Spleen (tissue), 11 donors: Measurements from ENCODE around the gene TAF3. TPM values are rescaled to one million over a fixed set of nuclear protein-coding genes. Genes with fewer than 3 reads are reported as not detected.

Experiments used
- DNase-seq: peaks from one replicate; pipeline ENCODE4 v3.0.0-alpha.2; 2020
- H3K27ac ChIP-seq, 8 donors: fragments of 200-600 bp; sonication (generic) in 7 of 8; 1 replicate in 4 of 8; 2 replicates in 4 of 8; pipeline versions ENCODE4 v1.5.0 to v1.8.0; 2016 to 2021; ENCODE audit warnings: inconsistent platforms in 4 of 8, mild to moderate bottlenecking in 4 of 8, moderate library complexity in 1 of 8
- H3K27me3 ChIP-seq, 7 donors: fragments of 200-600 bp; sonication (generic) in 6 of 7; replicated peaks in 1 of 7; 1 replicate in 4 of 7; 2 replicates in 3 of 7; pipeline versions ENCODE4 v1.5.0 to v1.8.0; 2016 to 2021; ENCODE audit warnings: inconsistent platforms in 3 of 7, mild to moderate bottlenecking in 1 of 7
- H3K36me3 ChIP-seq, 6 donors: fragments of 200-600 bp; sonication (generic) in 5 of 6; 1 replicate in 4 of 6; 2 replicates in 2 of 6; pipeline versions ENCODE4 v1.5.0 to v1.8.0; 2016 to 2021; ENCODE audit warnings: inconsistent platforms in 2 of 6
- H3K4me1 ChIP-seq, 6 donors: fragments of 200-600 bp; sonication (generic) in 5 of 6; 1 replicate in 3 of 6; 2 replicates in 3 of 6; pipeline versions ENCODE4 v1.5.0 to v1.8.0; 2016 to 2021; ENCODE audit warnings: inconsistent platforms in 3 of 6
- H3K4me3 ChIP-seq, 8 donors: fragments of 200-600 bp; sonication (generic) in 7 of 8; 1 replicate in 4 of 8; 2 replicates in 4 of 8; pipeline versions ENCODE4 v1.5.0 to v1.8.0; 2016 to 2021; ENCODE audit warnings: inconsistent platforms in 4 of 8, mild to moderate bottlenecking in 4 of 8, moderate library complexity in 2 of 8
- H3K9me3 ChIP-seq, 8 donors: fragments of 200-600 bp; sonication (generic) in 7 of 8; 1 replicate in 4 of 8; 2 replicates in 4 of 8; pipeline versions ENCODE4 v1.5.0 to v1.8.0; 2016 to 2021; ENCODE audit warnings: inconsistent platforms in 4 of 8
- POLR2A ChIP-seq, 3 donors: fragments of 450-650 bp; IDR thresholded peaks; one replicate each; pipeline ENCODE4 v1.5.1; 2017; ENCODE audit warnings: antibody characterized with exemption in 3 of 3, mild to moderate bottlenecking in 1 of 3
- POLR2AphosphoS5 ChIP-seq, 3 donors: sonication (generic); formaldehyde crosslinking; IDR thresholded peaks; one replicate each; pipeline ENCODE4 v1.5.1; 2017; ENCODE audit warnings: antibody characterized with exemption in 3 of 3
- WGBS, 5 donors: extraction: QIAGEN DNeasy Blood & Tissue Kit in 3 of 5; methylation state at CpG; one replicate each; pipeline versions ENCODE4 v1.1.5 to v1.1.7; 2013 to 2018; 5-methylcytosine and 5-hydroxymethylcytosine counted together
- intact Hi-C: fragments of 100-400 bp; cut with DNase I; formaldehyde crosslinking; loops from one replicate; pipeline ENCODE4 v1.15.0; 2023; ENCODE audit warnings: low total_unique reads
- polyA plus RNA-seq, 3 donors: library from polyadenylated mRNA; stranded (reverse); fragments of 200-250 nt; gene quantifications; one replicate each; pipeline ENCODE4 v1.2.1, GENCODE V29; 2013
- total RNA-seq, 7 donors: library from RNA; depleted of rRNA in 3 of 7; stranded (reverse); fragments of >200 nt in 3 of 7; fragmentation: NEBNext Ultra II Directional in 4 of 7; extraction: Animal tissue kit (Norgen Biotek cat#: 25700) in 4 of 7; gene quantifications; one replicate each; pipeline versions ENCODE4 v1.1.0 to v1.2.1, GENCODE V29; 2016 to 2021
- TF ChIP-seq, protein P1 (sequence below), 11 experiments: fragments of 200-600 bp in 7 of 11; fragments of 450-650 bp in 4 of 11; sonication (generic) in 4 of 11; IDR thresholded peaks in 8 of 11; conservative IDR thresholded peaks in 3 of 11; 1 replicate in 7 of 11; 2 replicates in 4 of 11; pipeline versions ENCODE4 v1.4.0 to v1.8.0; 2016 to 2021; ENCODE audit warnings: antibody characterized with exemption in 11 of 11, inconsistent platforms in 4 of 11, mild to moderate bottlenecking in 1 of 11
- donor health status: healthy with polysubstance abuse.
- donor health status: DM: no; HTN: no; CAD: no; lungs with moderate emphysema.
- donor health status: DM: no; HTN: no; CAD: no.
- donor health status: Bipolar disorder and iron deficiency.
- donor health status: healthy.
- donor health status: DM: no; HTN: no; CAD: no.
- donor health status: DM: yes; HTN: yes; CAD: no.

Gene TAF3
- total and polyA plus RNA-seq, 10 donors = 2.7 to 13.0 (median 9.8) TPM

- Histone ChIP-seq H3K36me3 (peaks cover 0 to 8% (median 0%) of the 10 kb centered on the region in 6 donors), H3K27me3 (no peaks in the 10 kb centered on the region)
- WGBS, 5 donors = 87 to 93% (median 90%) methylated on average over 11 of the region's 11 CpGs
These were observed 127.3 kb downstream of the TAF3 start for GRCh38 chr10:7945469-7946187.

DNA sequence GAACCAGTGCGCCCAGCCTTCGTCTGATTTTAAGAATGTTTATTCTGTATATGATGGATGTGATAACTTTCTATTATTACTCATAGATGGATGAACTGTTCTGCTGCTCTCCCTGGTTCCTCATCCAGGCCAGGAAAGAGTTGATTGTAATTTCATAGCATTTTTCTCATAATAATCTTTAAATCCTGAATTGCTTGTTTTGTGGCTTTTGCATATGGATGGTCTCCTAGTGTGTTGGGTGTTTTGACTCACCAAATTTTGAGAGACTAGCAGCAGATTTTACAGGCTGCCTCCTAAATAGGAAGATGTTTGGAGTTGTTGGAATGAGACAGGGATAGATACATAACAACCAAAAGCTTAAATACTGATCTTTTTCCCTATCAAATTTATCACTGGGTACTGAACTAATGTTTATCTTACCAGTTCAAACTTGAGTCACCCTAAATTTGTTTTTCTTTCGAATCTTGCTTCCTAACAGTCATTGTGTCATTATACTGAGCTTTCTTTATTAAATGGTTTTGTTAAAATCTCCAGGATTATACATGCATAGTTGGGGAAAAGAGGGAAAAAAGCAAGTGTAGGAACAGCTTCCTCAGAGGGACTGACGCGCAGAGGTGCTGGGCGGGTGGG lies 130.2 kb downstream of the TAF3 start:
- DNase-seq = no peak
- TF ChIP-seq, protein P1, sequence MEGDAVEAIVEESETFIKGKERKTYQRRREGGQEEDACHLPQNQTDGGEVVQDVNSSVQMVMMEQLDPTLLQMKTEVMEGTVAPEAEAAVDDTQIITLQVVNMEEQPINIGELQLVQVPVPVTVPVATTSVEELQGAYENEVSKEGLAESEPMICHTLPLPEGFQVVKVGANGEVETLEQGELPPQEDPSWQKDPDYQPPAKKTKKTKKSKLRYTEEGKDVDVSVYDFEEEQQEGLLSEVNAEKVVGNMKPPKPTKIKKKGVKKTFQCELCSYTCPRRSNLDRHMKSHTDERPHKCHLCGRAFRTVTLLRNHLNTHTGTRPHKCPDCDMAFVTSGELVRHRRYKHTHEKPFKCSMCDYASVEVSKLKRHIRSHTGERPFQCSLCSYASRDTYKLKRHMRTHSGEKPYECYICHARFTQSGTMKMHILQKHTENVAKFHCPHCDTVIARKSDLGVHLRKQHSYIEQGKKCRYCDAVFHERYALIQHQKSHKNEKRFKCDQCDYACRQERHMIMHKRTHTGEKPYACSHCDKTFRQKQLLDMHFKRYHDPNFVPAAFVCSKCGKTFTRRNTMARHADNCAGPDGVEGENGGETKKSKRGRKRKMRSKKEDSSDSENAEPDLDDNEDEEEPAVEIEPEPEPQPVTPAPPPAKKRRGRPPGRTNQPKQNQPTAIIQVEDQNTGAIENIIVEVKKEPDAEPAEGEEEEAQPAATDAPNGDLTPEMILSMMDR (IDR thresholded peaks at IDR 0.05 in 8 of 11, conservative IDR thresholded peaks at IDR 0.05 in 3 of 11) = no peak
- TF ChIP-seq POLR2AphosphoS5 (IDR thresholded peaks at IDR 0.05) (no peak), POLR2A (IDR thresholded peaks at IDR 0.05) (no peak)
- intact Hi-C loops = no loop called here
- Histone ChIP-seq H3K4me1 (peaks cover 0 to 19% (median 3%) of the 10 kb centered on the region in 6 donors), H3K4me3 (no peak overlapping the region), H3K9me3 (no peaks in the 10 kb centered on the region), H3K27me3 (no peaks in the 10 kb centered on the region), H3K36me3 (peaks cover 0 to 8% (median 0%) of the 10 kb centered on the region in 6 donors), H3K27ac (no peak overlapping the region)
- WGBS, 5 donors = 94 to 97% (median 95%) methylated on average over 6 of the region's 6 CpGs

More at GRCh38 chr10:7945469-7946187, 127.3 kb downstream of the TAF3 start:
- Histone ChIP-seq H3K27ac (no peak overlapping the region), H3K9me3 (no peaks in the 10 kb centered on the region), H3K4me3 (no peak overlapping the region), H3K4me1 (peaks cover 0 to 19% (median 3%) of the 10 kb centered on the region in 6 donors)
- no peak for DNase-seq
- intact Hi-C loops = no loop called here
- TF ChIP-seq POLR2AphosphoS5 (IDR thresholded peaks at IDR 0.05) = no peak
- TF ChIP-seq, protein P1 (IDR thresholded peaks at IDR 0.05 in 8 of 11, conservative IDR thresholded peaks at IDR 0.05 in 3 of 11) = no peak
- TF ChIP-seq POLR2A (IDR thresholded peaks at IDR 0.05) = no peak

DNA sequence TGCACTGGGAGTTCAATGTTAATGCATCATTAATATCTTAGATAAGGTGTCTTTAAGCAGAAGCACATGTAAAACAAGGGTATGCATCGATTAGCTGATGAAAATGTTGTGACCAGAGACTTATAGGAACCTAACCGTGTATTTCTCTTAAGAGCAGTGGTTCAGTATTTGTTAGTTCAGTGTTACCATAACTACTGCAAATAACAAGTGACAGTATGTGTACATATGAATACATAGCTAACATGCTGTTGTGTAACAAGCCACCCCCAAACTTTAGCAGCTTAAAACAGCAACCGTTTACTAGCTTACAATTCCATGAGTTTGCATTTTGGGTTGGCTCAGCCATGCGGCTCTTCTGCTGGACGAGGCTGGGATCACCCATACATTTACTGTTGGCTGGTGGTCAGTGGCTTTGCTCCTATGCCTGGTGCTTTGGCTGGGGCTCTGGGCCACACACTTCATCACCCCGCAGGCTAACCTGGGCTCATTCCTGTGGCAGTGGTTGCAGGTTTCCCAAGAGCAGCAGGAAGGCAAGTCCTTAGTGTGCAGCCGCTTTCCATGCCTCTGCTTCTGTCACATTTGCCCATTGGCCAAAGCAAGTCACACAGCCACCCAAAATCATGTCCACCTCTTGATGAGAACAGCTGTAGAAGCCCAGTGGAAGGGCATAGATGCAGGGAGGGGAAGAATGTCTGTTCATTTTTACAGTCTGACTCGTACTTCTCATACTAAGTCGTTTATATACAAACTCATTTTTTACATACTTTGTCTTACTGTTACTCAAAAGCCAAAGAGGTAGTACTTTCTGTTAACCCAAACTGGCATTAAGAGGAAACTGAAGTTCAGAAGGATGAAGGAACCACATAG lies 132.9 kb downstream of the TAF3 start:
- Histone ChIP-seq H3K27ac (no peak overlapping the region), H3K27me3 (no peaks in the 10 kb centered on the region), H3K9me3 (no peaks in the 10 kb centered on the region), H3K36me3 (peaks cover 0 to 8% (median 0%) of the 10 kb centered on the region in 6 donors), H3K4me1 (peaks cover under 1 to 8% (median 3%) of the 10 kb centered on the region in 6 donors), H3K4me3 (no peak overlapping the region)
- DNase-seq = no peak
- intact Hi-C loops = no loop called here
- no peak for TF ChIP-seq POLR2A (IDR thresholded peaks at IDR 0.05)
- no peak for TF ChIP-seq POLR2AphosphoS5 (IDR thresholded peaks at IDR 0.05)
- TF ChIP-seq, protein P1 (IDR thresholded peaks at IDR 0.05 in 8 of 11, conservative IDR thresholded peaks at IDR 0.05 in 3 of 11) = no peak
- 95 to 97% (median 96%) methylated on average over 9 of the region's 9 CpGs for WGBS, 5 donors
